ENCODE results near the gene TRAF7.

Gene TRAF7

GRCh38 chr16:2163211-2163881 lies 7.8 kb downstream of the TRAF7 start:
- Histone ChIP-seq H3K4me3 (ENCODE audit: low read length) (no peak overlapping the region), H3K9me3 (ENCODE audit: control insufficient read depth, insufficient read depth, low read length) (peaks cover 17% of the 10 kb centered on the region; the same call in 1 of the 2 replicates), H3K4me2 (ENCODE audit: low read length) (no peak overlapping the region), H3K4me1 (ENCODE audit: control insufficient read depth, low read length) (peaks cover 27% of the 10 kb centered on the region), H3K27me3 (ENCODE audit: control insufficient read depth, low read length) (no peaks in the 10 kb centered on the region), H3K79me2 (ENCODE audit: control insufficient read depth, low read length) (peaks cover 72% of the 10 kb centered on the region), H3K9me2 (replicated peaks; ENCODE audit: control insufficient read depth, low read length) (no peaks in the 10 kb centered on the region), H3K27ac (ENCODE audit: low read depth, low read length) (no peak overlapping the region), H3F3A (ENCODE audit: control insufficient read depth, insufficient read depth) (peaks cover 8% of the 10 kb centered on the region), H4K20me1 (ENCODE audit: control insufficient read depth, insufficient read depth, low read depth, low read length) (no peaks in the 10 kb centered on the region), H3K36me3 (ENCODE audit: control insufficient read depth, low read length) (peaks cover 65% of the 10 kb centered on the region)
- TF ChIP-seq, protein P1, sequence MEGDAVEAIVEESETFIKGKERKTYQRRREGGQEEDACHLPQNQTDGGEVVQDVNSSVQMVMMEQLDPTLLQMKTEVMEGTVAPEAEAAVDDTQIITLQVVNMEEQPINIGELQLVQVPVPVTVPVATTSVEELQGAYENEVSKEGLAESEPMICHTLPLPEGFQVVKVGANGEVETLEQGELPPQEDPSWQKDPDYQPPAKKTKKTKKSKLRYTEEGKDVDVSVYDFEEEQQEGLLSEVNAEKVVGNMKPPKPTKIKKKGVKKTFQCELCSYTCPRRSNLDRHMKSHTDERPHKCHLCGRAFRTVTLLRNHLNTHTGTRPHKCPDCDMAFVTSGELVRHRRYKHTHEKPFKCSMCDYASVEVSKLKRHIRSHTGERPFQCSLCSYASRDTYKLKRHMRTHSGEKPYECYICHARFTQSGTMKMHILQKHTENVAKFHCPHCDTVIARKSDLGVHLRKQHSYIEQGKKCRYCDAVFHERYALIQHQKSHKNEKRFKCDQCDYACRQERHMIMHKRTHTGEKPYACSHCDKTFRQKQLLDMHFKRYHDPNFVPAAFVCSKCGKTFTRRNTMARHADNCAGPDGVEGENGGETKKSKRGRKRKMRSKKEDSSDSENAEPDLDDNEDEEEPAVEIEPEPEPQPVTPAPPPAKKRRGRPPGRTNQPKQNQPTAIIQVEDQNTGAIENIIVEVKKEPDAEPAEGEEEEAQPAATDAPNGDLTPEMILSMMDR (IDR thresholded peaks at IDR 0.05; ENCODE audit: low read depth, low read length, poor library complexity, severe bottlenecking), result no peak

DNA sequence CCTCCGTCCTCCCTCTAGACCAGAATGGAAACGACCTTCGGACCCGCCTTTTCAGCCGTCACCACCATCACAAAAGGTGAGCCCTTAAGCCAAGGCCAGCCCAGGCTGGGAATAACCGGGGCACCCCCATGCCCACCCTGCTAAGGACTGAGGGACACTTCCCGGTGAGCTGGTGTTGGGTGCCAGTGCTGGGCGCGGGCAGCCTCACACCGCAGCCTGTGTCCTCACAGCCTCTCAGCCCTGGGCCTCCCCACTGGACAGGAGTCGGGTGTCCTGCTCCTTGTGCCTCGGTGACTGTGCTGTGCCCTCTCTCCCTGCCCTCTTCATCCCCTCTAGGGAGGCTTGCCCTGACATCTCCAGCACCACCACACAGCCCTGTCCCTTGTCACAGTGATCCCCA lies 10.3 kb downstream of the TRAF7 start:
- H3K27me3 ChIP-seq (ENCODE audit: control insufficient read depth, low read length), result no peaks in the 10 kb centered on the region
- no peak overlapping the region for H3K27ac ChIP-seq (ENCODE audit: low read depth, low read length)
- H3K9me3 ChIP-seq (ENCODE audit: control insufficient read depth, insufficient read depth, low read length), result peaks cover 17% of the 10 kb centered on the region; the same call in 1 of the 2 replicates
- no peak overlapping the region for H3K4me3 ChIP-seq (ENCODE audit: low read length)
- peaks cover 8% of the 10 kb centered on the region for H3F3A ChIP-seq (ENCODE audit: control insufficient read depth, insufficient read depth)
- no peaks in the 10 kb centered on the region for H3K9me2 ChIP-seq (replicated peaks; ENCODE audit: control insufficient read depth, low read length)
- no peak for TF ChIP-seq EZH2phosphoT487 (IDR thresholded peaks at IDR 0.05; ENCODE audit: borderline replicate concordance, low read length)
- TF ChIP-seq, protein P1 (IDR thresholded peaks at IDR 0.05; ENCODE audit: low read depth, low read length, poor library complexity, severe bottlenecking), result no peak
- no peak overlapping the region for H3K4me2 ChIP-seq (ENCODE audit: low read length)
- H3K36me3 ChIP-seq (ENCODE audit: control insufficient read depth, low read length), result peaks cover 69% of the 10 kb centered on the region
- H3K4me1 ChIP-seq (ENCODE audit: control insufficient read depth, low read length), result peaks cover 3% of the 10 kb centered on the region
- no peaks in the 10 kb centered on the region for H4K20me1 ChIP-seq (ENCODE audit: control insufficient read depth, insufficient read depth, low read depth, low read length)
- H3K79me2 ChIP-seq (ENCODE audit: control insufficient read depth, low read length), result peaks cover 47% of the 10 kb centered on the region

DNA sequence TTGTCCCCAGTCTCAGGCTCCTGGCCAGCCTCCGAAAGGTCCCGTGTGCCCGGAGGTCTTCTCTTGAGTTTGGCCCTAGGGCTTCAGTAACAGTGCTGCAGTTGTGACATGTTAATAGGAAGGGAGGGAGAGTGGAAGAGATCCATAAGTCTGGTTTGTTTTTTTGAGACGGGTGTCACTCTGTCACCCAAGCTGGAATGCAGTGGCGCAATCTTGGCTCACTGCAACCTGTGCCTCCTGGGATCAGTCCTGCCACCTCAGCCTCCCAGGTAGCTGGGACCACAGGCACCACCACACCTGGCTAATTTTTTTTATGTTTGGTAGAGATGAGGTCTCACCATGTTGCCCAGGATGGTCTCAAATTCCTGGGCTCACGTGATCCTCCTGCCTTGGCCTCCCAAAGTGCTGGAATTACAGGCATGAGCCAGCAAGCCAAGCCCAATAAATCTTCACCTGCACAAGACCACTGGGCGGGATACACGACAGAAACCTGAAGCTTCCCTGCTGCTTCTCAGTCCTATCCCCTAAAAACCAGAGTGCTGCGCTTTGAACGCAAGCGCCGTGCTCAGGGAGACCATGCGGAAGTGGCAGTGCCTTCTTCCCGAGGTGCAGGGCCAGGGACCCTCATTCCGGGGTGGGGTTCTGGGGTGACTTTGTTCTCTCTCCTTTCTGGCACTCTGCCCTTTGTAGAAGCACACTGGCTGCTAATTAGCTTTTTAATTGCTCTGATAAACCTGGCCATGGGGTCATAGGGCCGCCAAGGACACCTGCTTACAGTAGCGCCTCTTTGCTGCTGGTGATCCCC lies 10.9 kb downstream of the TRAF7 start:
- H3F3A ChIP-seq (ENCODE audit: control insufficient read depth, insufficient read depth), result peaks cover 8% of the 10 kb centered on the region
- no peak overlapping the region for H3K4me3 ChIP-seq (ENCODE audit: low read length)
- H3K36me3 ChIP-seq (ENCODE audit: control insufficient read depth, low read length), result peaks cover 66% of the 10 kb centered on the region
- H3K9me3 ChIP-seq (ENCODE audit: control insufficient read depth, insufficient read depth, low read length), result peaks cover 17% of the 10 kb centered on the region; the same call in 1 of the 2 replicates
- no peak overlapping the region for H3K27ac ChIP-seq (ENCODE audit: low read depth, low read length)
- no peaks in the 10 kb centered on the region for H3K27me3 ChIP-seq (ENCODE audit: control insufficient read depth, low read length)
- H3K4me2 ChIP-seq (ENCODE audit: low read length), result no peak overlapping the region
- H4K20me1 ChIP-seq (ENCODE audit: control insufficient read depth, insufficient read depth, low read depth, low read length), result no peaks in the 10 kb centered on the region
- H3K4me1 ChIP-seq (ENCODE audit: control insufficient read depth, low read length), result no peaks in the 10 kb centered on the region
- H3K79me2 ChIP-seq (ENCODE audit: control insufficient read depth, low read length), result peaks cover 41% of the 10 kb centered on the region
- no peaks in the 10 kb centered on the region for H3K9me2 ChIP-seq (replicated peaks; ENCODE audit: control insufficient read depth, low read length)
- TF ChIP-seq EZH2phosphoT487 (IDR thresholded peaks at IDR 0.05; ENCODE audit: borderline replicate concordance, low read length), result no peak
- TF ChIP-seq, protein P1 (IDR thresholded peaks at IDR 0.05; ENCODE audit: low read depth, low read length, poor library complexity, severe bottlenecking), result no peak
